Measurements from ENCODE around the gene SLC15A1. TPM values are rescaled to one million over a fixed set of nuclear protein-coding genes. Genes with fewer than 3 reads are reported as not detected.

Gene SLC15A1
- total RNA-seq, 1 donor from 2014 or later = not detected

DNA sequence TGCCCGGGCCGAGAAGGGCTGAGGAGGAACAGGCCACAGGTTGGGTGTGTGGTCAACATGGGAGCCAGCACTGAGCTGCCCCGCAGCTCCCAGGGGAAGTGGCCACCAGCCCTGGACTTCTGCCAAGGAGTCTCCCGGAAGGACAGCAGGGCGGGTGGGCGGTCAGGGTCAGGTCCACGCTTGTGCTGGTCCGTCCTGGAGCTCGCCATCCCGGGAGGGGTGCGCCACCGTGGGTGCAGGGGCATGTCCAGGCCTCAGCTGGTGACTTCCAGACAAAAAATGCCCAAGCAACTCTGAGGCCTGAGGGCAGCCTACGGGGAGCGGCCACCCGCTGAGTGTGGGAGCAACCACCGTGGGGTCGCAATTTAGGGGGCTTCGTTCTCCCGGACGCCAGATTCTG, 21.4 kb upstream of the SLC15A1 start:
- intact Hi-C loops (cut with DNase I) = no loop called here
- no peaks in the 10 kb centered on the region for H3K9me3 ChIP-seq
- no peaks in the 10 kb centered on the region for H3K4me1 ChIP-seq
- ATAC-seq (no peak), DNase-seq (no peak)
- TF ChIP-seq, protein P1, sequence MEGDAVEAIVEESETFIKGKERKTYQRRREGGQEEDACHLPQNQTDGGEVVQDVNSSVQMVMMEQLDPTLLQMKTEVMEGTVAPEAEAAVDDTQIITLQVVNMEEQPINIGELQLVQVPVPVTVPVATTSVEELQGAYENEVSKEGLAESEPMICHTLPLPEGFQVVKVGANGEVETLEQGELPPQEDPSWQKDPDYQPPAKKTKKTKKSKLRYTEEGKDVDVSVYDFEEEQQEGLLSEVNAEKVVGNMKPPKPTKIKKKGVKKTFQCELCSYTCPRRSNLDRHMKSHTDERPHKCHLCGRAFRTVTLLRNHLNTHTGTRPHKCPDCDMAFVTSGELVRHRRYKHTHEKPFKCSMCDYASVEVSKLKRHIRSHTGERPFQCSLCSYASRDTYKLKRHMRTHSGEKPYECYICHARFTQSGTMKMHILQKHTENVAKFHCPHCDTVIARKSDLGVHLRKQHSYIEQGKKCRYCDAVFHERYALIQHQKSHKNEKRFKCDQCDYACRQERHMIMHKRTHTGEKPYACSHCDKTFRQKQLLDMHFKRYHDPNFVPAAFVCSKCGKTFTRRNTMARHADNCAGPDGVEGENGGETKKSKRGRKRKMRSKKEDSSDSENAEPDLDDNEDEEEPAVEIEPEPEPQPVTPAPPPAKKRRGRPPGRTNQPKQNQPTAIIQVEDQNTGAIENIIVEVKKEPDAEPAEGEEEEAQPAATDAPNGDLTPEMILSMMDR (IDR thresholded peaks at IDR 0.05) = no peak
- H3K4me3 ChIP-seq = no peak overlapping the region
- H3K27ac ChIP-seq = no peak overlapping the region
- no peaks in the 10 kb centered on the region for H3K27me3 ChIP-seq
- H3K36me3 ChIP-seq = no peaks in the 10 kb centered on the region

DNA sequence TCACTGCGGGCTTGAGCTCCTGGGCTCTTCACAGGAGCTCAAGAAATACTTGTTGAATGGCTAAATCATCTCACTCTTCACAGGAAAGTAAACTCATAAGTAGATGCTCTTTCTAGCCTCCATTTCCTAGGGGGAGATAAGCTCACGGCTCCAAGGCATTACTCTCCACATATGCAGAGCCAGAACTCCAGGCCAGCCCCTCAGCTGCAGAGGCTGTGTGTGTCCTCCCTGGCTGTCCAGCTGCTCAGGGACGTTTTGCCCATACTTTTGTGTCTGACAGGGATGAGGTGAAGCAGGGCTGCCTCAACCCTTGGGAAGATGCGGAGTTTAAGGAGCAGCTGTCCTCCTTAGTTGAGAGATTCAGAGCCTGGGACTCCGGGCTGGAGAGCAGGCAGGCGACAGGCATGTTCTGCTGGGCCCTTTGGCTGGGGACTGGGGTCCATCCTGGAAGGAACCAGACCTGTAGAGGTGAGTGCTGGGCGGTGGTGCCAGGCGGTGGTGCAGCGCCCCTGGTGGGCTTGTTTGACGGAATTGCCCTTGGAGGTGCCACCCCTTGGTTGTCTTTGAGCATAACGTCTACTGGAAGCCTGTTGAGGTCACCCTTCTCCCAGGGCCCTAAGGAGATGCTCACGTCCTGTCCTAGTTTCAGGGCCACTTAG, 20.5 kb upstream of the SLC15A1 start:
- no peaks in the 10 kb centered on the region for H3K27me3 ChIP-seq
- no peak for ATAC-seq
- H3K36me3 ChIP-seq = no peaks in the 10 kb centered on the region
- no peaks in the 10 kb centered on the region for H3K9me3 ChIP-seq
- H3K27ac ChIP-seq = no peak overlapping the region
- H3K4me3 ChIP-seq = no peak overlapping the region
- TF ChIP-seq, protein P1 (IDR thresholded peaks at IDR 0.05) = no peak
- DNase-seq = no peak
- intact Hi-C loops (cut with DNase I) = no loop called here
- H3K4me1 ChIP-seq = no peaks in the 10 kb centered on the region

DNA sequence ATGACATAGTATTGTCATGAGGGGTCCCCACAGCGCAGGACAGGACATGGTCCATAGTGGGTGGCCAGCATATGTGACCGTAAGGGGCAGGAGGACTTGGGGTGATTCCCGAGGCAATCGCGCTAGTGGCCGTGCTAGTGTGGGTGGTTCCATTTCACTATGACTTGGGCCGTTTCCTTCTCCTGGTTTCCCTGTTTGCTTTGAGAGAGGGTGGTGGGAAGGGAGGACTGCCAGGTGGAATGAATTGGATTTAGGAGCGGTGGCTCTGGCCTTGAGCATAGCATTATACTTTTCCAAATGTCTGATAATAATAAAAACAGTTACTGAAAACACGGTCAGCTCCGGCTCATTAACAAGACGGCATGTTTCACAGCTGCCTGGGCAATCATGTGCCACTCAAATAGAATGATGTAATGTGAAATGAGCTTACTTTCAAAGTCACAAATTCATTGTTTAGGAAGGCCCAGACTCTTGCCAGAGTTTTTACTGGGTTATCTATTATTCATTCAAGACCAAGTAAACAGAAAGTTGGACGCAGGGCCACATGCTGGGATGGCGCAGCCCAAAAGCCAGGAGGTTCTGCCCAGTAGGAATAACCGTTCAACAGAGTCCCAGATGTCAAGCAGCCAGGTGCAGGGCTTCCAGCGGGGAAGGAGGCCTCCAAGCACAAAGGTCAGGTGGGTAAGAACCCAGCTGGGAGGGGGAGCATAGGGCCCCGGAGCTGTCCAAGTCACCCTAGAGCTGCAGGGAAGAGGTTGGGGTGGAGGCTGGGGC, 19.6 kb upstream of the SLC15A1 start:
- TF ChIP-seq, protein P1 (IDR thresholded peaks at IDR 0.05) = no peak
- Histone ChIP-seq H3K4me3 (no peak overlapping the region), H3K4me1 (no peaks in the 10 kb centered on the region), H3K27me3 (no peaks in the 10 kb centered on the region), H3K9me3 (no peaks in the 10 kb centered on the region), H3K27ac (no peak overlapping the region), H3K36me3 (no peaks in the 10 kb centered on the region)
- DNase-seq (no peak), ATAC-seq (no peak)
- intact Hi-C loops (cut with DNase I) = no loop called here

GRCh38 chr13:98769736-98770135, 17.3 kb upstream of the SLC15A1 start:
- TF ChIP-seq, protein P1 (IDR thresholded peaks at IDR 0.05) = no peak
- Histone ChIP-seq H3K9me3 (no peaks in the 10 kb centered on the region), H3K4me1 (no peaks in the 10 kb centered on the region), H3K4me3 (no peak overlapping the region), H3K27ac (no peak overlapping the region), H3K27me3 (no peaks in the 10 kb centered on the region), H3K36me3 (no peaks in the 10 kb centered on the region)
- no peak for DNase-seq
- intact Hi-C loops (cut with DNase I) = no loop called here
- no peak for ATAC-seq

- TF ChIP-seq, protein P1 (IDR thresholded peaks at IDR 0.05) = no peak
- no peaks in the 10 kb centered on the region for H3K27me3 ChIP-seq
- H3K4me3 ChIP-seq = no peak overlapping the region
- no peaks in the 10 kb centered on the region for H3K9me3 ChIP-seq
- H3K4me1 ChIP-seq = no peaks in the 10 kb centered on the region
- H3K27ac ChIP-seq = no peak overlapping the region
- intact Hi-C loops (cut with DNase I) = no loop called here
- H3K36me3 ChIP-seq = no peaks in the 10 kb centered on the region
- ATAC-seq (no peak), DNase-seq (no peak)
These were observed 16.1 kb upstream of the SLC15A1 start for GRCh38 chr13:98768522-98768921.

All from upper lobe of right lung (tissue), 1 donor.